Fibroblast of the aortic adventitia (primary cell): ENCODE measurements around the gene GPX2. TPM values are rescaled to one million over a fixed set of nuclear protein-coding genes. Genes with fewer than 3 reads are reported as not detected.
A peak's percentile ranks its signal among the peaks of the same experiment; 100 is the strongest.

Source experiments
- DNase-seq: peaks from one replicate; pipeline ENCODE4 v3.0.0-alpha.2; 2010; ENCODE audit warnings: low read depth
- H3K4me3 ChIP-seq: 2 replicates; pipeline ENCODE4 v1.5.1; 2011; ENCODE audit warnings: low read depth, mild to moderate bottlenecking, control low read depth, low read length, moderate library complexity
- CTCF ChIP-seq: IDR thresholded peaks from 2 replicates; pipeline ENCODE4 v1.5.1; 2011; ENCODE audit warnings: mild to moderate bottlenecking, low read length, control low read depth, inconsistent platforms; ENCODE audit not compliant: insufficient read depth
- total RNA-seq: library from RNA; depleted of rRNA; stranded (reverse); fragments of >200 nt; gene quantifications from 2 replicates; pipeline ENCODE4 v1.2.3, GENCODE V29; 2012; ENCODE audit warnings: low replicate concordance

GPX2 gene
- total RNA-seq, 1 donor = not detected

- H3K4me3 ChIP-seq = no peak overlapping the region
- TF ChIP-seq CTCF = no peak
- DNase-seq = no peak
These were observed 21.1 kb upstream of the GPX2 start for GRCh38 chr14:64963611-64964010.

GRCh38 chr14:64960762-64961276 lies 18.3 kb upstream of the GPX2 start:
- TF ChIP-seq CTCF = no peak
- no peak overlapping the region for H3K4me3 ChIP-seq
- no peak for DNase-seq

- DNase-seq = no peak
- TF ChIP-seq CTCF = no peak
These were observed 16.2 kb upstream of the GPX2 start for GRCh38 chr14:64958743-64959142.

GRCh38 chr14:64958201-64958600 lies 15.7 kb upstream of the GPX2 start:
- TF ChIP-seq CTCF = no peak
- no peak overlapping the region for H3K4me3 ChIP-seq
- DNase-seq = no peak

More at GRCh38 chr14:64958743-64959142, 16.2 kb upstream of the GPX2 start:
- H3K4me3 ChIP-seq = no peak overlapping the region

- no peak for TF ChIP-seq CTCF
These were observed 14.3 kb upstream of the GPX2 start for GRCh38 chr14:64956697-64957406.

GRCh38 chr14:64955297-64955696 lies 12.8 kb upstream of the GPX2 start:
- DNase-seq = no peak
- no peak overlapping the region for H3K4me3 ChIP-seq
- TF ChIP-seq CTCF = no peak

More at GRCh38 chr14:64956697-64957406, 14.3 kb upstream of the GPX2 start:
- peak; percentile 6 for DNase-seq
- no peak overlapping the region for H3K4me3 ChIP-seq
